Gastrocnemius medialis (tissue), 4 donors: ENCODE data around the gene CDK14.

Source experiments
- POLR2A ChIP-seq, 2 donors: fragments of 450-650 bp; IDR thresholded peaks; one replicate each; pipeline ENCODE4 v1.6.1; 2017; ENCODE audit warnings: antibody characterized with exemption in 2 of 2, mild to moderate bottlenecking in 2 of 2, moderate library complexity in 2 of 2
- TF ChIP-seq, protein P1 (sequence below), 5 experiments: fragments of 450-650 bp in 3 of 5; fragments of 200-600 bp in 2 of 5; sonication (generic) in 2 of 5; IDR thresholded peaks in 4 of 5; conservative IDR thresholded peaks in 1 of 5; 1 replicate in 4 of 5; 2 replicates in 1 of 5; pipeline ENCODE4 v1.5.1; 2016 to 2019; ENCODE audit warnings: antibody characterized with exemption in 5 of 5, mild to moderate bottlenecking in 3 of 5, moderate library complexity in 3 of 5

DNA sequence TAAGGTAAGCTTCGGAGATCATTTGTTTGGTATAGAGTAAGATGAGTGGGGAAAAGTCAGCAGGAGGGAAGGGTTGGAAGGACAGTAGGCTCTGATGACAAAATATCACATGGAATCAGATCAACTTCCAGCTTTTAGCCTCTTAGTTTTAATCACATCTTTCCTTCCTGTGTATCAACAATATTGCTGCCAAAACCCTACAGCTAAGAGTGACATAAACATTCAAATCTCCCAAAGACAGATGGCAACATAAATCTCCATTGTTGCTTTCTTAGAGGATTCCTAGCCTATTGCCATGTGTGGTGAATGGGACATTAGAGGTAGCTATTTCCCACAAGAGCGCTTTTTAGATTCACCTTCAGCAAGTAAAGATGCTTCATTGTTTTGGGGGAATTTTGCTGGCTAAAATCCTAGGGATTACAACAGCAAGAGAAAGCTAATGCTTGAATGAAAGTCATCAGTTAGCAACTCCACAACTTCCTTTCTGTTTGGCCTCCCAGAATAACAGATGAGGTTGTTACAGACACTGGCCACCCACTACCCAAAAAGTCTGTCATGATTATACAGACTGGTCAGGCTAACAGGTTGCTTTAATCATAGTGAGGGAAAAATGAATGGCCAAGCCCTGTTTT is 632.9 kb downstream of the CDK14 start:
- TF ChIP-seq, protein P1, sequence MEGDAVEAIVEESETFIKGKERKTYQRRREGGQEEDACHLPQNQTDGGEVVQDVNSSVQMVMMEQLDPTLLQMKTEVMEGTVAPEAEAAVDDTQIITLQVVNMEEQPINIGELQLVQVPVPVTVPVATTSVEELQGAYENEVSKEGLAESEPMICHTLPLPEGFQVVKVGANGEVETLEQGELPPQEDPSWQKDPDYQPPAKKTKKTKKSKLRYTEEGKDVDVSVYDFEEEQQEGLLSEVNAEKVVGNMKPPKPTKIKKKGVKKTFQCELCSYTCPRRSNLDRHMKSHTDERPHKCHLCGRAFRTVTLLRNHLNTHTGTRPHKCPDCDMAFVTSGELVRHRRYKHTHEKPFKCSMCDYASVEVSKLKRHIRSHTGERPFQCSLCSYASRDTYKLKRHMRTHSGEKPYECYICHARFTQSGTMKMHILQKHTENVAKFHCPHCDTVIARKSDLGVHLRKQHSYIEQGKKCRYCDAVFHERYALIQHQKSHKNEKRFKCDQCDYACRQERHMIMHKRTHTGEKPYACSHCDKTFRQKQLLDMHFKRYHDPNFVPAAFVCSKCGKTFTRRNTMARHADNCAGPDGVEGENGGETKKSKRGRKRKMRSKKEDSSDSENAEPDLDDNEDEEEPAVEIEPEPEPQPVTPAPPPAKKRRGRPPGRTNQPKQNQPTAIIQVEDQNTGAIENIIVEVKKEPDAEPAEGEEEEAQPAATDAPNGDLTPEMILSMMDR (IDR thresholded peaks at IDR 0.05 in 4 of 5, conservative IDR thresholded peaks at IDR 0.05 in 1 of 5), result no peak
- no peak for TF ChIP-seq POLR2A (IDR thresholded peaks at IDR 0.05)
